Vagina (tissue), 2 donors: ENCODE measurements around the gene KRTAP22-2. TPM values are rescaled to one million over a fixed set of nuclear protein-coding genes. Genes with fewer than 3 reads are reported as not detected.

Source experiments
- DNase-seq, 2 donors: peaks; one replicate each; pipeline ENCODE4 v3.0.0-alpha.2; 2017; ENCODE audit errors: extremely low spot score in 2 of 2
- H3K27ac ChIP-seq: fragments of 200-600 bp; sonication (generic); one replicate; pipeline ENCODE4 v1.5.1; 2019
- H3K27me3 ChIP-seq: fragments of 200-600 bp; sonication (generic); one replicate; pipeline ENCODE4 v1.5.1; 2019
- H3K36me3 ChIP-seq, 2 donors: fragments of 200-600 bp; sonication (generic); one replicate each; pipeline ENCODE4 v1.5.1; 2017 to 2019
- H3K4me1 ChIP-seq: fragments of 200-600 bp; sonication (generic); one replicate; pipeline ENCODE4 v1.5.1; 2019
- H3K4me3 ChIP-seq, 2 donors: fragments of 200-600 bp; sonication (generic); 1 replicate in 1 of 2; 2 replicates in 1 of 2; pipeline ENCODE4 v1.5.1; 2016 to 2019
- H3K9me3 ChIP-seq: fragments of 200-600 bp; sonication (generic); one replicate; pipeline ENCODE4 v1.5.1; 2019
- CTCF ChIP-seq, 3 experiments: fragments of 450-650 bp in 2 of 3; fragments of 200-600 bp in 1 of 3; sonication (generic) in 1 of 3; IDR thresholded peaks; one replicate each; pipeline ENCODE4 v1.5.1; 2017 to 2019; ENCODE audit warnings: antibody characterized with exemption in 3 of 3, mild to moderate bottlenecking in 2 of 3, moderate library complexity in 2 of 3
- POLR2A ChIP-seq, 2 donors: fragments of 450-650 bp; IDR thresholded peaks; one replicate each; pipeline ENCODE4 v1.6.1; 2017; ENCODE audit warnings: antibody characterized with exemption in 2 of 2, mild to moderate bottlenecking in 2 of 2, moderate library complexity in 2 of 2
- POLR2AphosphoS5 ChIP-seq, 2 donors: sonication (generic); formaldehyde crosslinking; IDR thresholded peaks; one replicate each; pipeline ENCODE4 v1.9.0; 2017; ENCODE audit warnings: antibody characterized with exemption in 2 of 2, mild to moderate bottlenecking in 2 of 2, low read depth in 1 of 2; ENCODE audit not compliant: insufficient read depth in 1 of 2
- intact Hi-C: fragments of 100-400 bp; cut with DNase I; formaldehyde crosslinking; loops from one replicate; pipeline ENCODE4 v1.15.1; 2023
- total RNA-seq: library from RNA; depleted of rRNA; stranded (reverse); fragments of >200 nt; gene quantifications from one replicate; pipeline ENCODE4 v1.2.3, GENCODE V29; 2016

KRTAP22-2 gene
- total RNA-seq, 1 donor from 2014 or later, result not detected

GRCh38 chr21:30615199-30615598 is 25.0 kb upstream of the KRTAP22-2 start:
- Histone ChIP-seq H3K27ac (no peak overlapping the region), H3K4me1 (no peaks in the 10 kb centered on the region), H3K4me3 (no peak overlapping the region), H3K9me3 (no peaks in the 10 kb centered on the region), H3K27me3 (no peaks in the 10 kb centered on the region), H3K36me3 (no peaks in the 10 kb centered on the region)
- intact Hi-C loops, result no loop called here
- TF ChIP-seq CTCF (IDR thresholded peaks at IDR 0.05) (no peak), POLR2A (IDR thresholded peaks at IDR 0.05) (no peak), POLR2AphosphoS5 (IDR thresholded peaks at IDR 0.05; ENCODE audit: insufficient read depth in 1 of 2, low read depth in 1 of 2) (no peak)
- no peak for DNase-seq

- no peak for TF ChIP-seq POLR2A (IDR thresholded peaks at IDR 0.05)
- TF ChIP-seq POLR2AphosphoS5 (IDR thresholded peaks at IDR 0.05; ENCODE audit: insufficient read depth in 1 of 2, low read depth in 1 of 2), result no peak
- no peak for TF ChIP-seq CTCF (IDR thresholded peaks at IDR 0.05)
- Histone ChIP-seq H3K4me3 (no peak within 1 kb of the TSS), H3K36me3 (no peaks in the 10 kb centered on the region), H3K4me1 (no peaks in the 10 kb centered on the region), H3K27me3 (no peaks in the 10 kb centered on the region), H3K27ac (no peak within 1 kb of the TSS), H3K9me3 (no peaks in the 10 kb centered on the region)
- no peak for DNase-seq
- intact Hi-C loops, result no loop called here
These were observed 23.6 kb upstream of the KRTAP22-2 start, which contains the start of gene KRTAP6-1 for GRCh38 chr21:30613836-30614235. KRTAP6-1 (minus strand) TSS chr21:30613930; CDS start chr21:30613904, 26 bp downstream.

- Histone ChIP-seq H3K27ac (no peak overlapping the region), H3K4me3 (no peak overlapping the region), H3K4me1 (no peaks in the 10 kb centered on the region), H3K27me3 (no peaks in the 10 kb centered on the region), H3K9me3 (no peaks in the 10 kb centered on the region), H3K36me3 (no peaks in the 10 kb centered on the region)
- no peak for DNase-seq
- no peak for TF ChIP-seq POLR2A (IDR thresholded peaks at IDR 0.05)
- TF ChIP-seq POLR2AphosphoS5 (IDR thresholded peaks at IDR 0.05; ENCODE audit: insufficient read depth in 1 of 2, low read depth in 1 of 2), result no peak
- no peak for TF ChIP-seq CTCF (IDR thresholded peaks at IDR 0.05)
- intact Hi-C loops, result no loop called here
These were observed 21.9 kb upstream of the KRTAP22-2 start for GRCh38 chr21:30612132-30612531.

- no peak for TF ChIP-seq POLR2AphosphoS5 (IDR thresholded peaks at IDR 0.05; ENCODE audit: insufficient read depth in 1 of 2, low read depth in 1 of 2)
- TF ChIP-seq POLR2A (IDR thresholded peaks at IDR 0.05), result no peak
- TF ChIP-seq CTCF (IDR thresholded peaks at IDR 0.05), result no peak
These were observed 15.8 kb upstream of the KRTAP22-2 start for GRCh38 chr21:30605968-30606367.

GRCh38 chr21:30600787-30601186 is 10.6 kb upstream of the KRTAP22-2 start, which contains the start of gene KRTAP22-1:
KRTAP22-1 (plus strand) TSS chr21:30601087.
- TF ChIP-seq POLR2AphosphoS5 (IDR thresholded peaks at IDR 0.05; ENCODE audit: insufficient read depth in 1 of 2, low read depth in 1 of 2) (no peak), CTCF (IDR thresholded peaks at IDR 0.05) (no peak), POLR2A (IDR thresholded peaks at IDR 0.05) (no peak)
- H3K36me3 ChIP-seq, result no peaks in the 10 kb centered on the region
- no peaks in the 10 kb centered on the region for H3K9me3 ChIP-seq
- H3K27ac ChIP-seq, result no peak within 1 kb of the TSS
- no peaks in the 10 kb centered on the region for H3K4me1 ChIP-seq
- DNase-seq, result no peak
- intact Hi-C loops, result no loop called here
- no peaks in the 10 kb centered on the region for H3K27me3 ChIP-seq
- H3K4me3 ChIP-seq, result no peak within 1 kb of the TSS

More at GRCh38 chr21:30605968-30606367, 15.8 kb upstream of the KRTAP22-2 start:
- H3K4me3 ChIP-seq, result no peak overlapping the region
- no peaks in the 10 kb centered on the region for H3K27me3 ChIP-seq
- H3K27ac ChIP-seq, result no peak overlapping the region
- no peak for DNase-seq
- no peaks in the 10 kb centered on the region for H3K4me1 ChIP-seq
- H3K36me3 ChIP-seq, result no peaks in the 10 kb centered on the region
- intact Hi-C loops, result no loop called here
- H3K9me3 ChIP-seq, result no peaks in the 10 kb centered on the region
